Spleen (tissue), 7 donors: ENCODE data around the gene LMLN.

Experiments
- CTCF ChIP-seq, 11 experiments: fragments of 200-600 bp in 7 of 11; fragments of 450-650 bp in 4 of 11; sonication (generic) in 4 of 11; IDR thresholded peaks in 8 of 11; conservative IDR thresholded peaks in 3 of 11; 1 replicate in 7 of 11; 2 replicates in 4 of 11; pipeline versions ENCODE4 v1.4.0 to v1.8.0; 2016 to 2021; ENCODE audit warnings: antibody characterized with exemption in 11 of 11, inconsistent platforms in 4 of 11, mild to moderate bottlenecking in 1 of 11
- POLR2A ChIP-seq, 3 donors: fragments of 450-650 bp; IDR thresholded peaks; one replicate each; pipeline ENCODE4 v1.5.1; 2017; ENCODE audit warnings: antibody characterized with exemption in 3 of 3, mild to moderate bottlenecking in 1 of 3
- donor health status: DM: no; HTN: no; CAD: no; lungs with moderate emphysema.
- donor health status: DM: no; HTN: no; CAD: no.
- donor health status: DM: no; HTN: no; CAD: no.

GRCh38 chr3:197960694-197961581 is 921 bp downstream of the LMLN start:
- TF ChIP-seq POLR2A (IDR thresholded peaks at IDR 0.05) (no peak), CTCF (IDR thresholded peaks at IDR 0.05 in 8 of 11, conservative IDR thresholded peaks at IDR 0.05 in 3 of 11) (no peak)
